A549 (cell line): Measurements from ENCODE around the gene STXBP4.

ENCODE experiments used
- CEBPB ChIP-seq, 2 experiments: fragments of >200 bp in 1 of 2; sonication (Bioruptor Twin) in 1 of 2; formaldehyde crosslinking in 1 of 2; IDR thresholded peaks; 2 replicates each; pipeline ENCODE4 v1.6.1; 2012 to 2016
- CHD2 ChIP-seq: fragments of 150-350 bp; IDR thresholded peaks from 2 replicates; pipeline ENCODE4 v1.6.1; 2014; ENCODE audit warnings: low read length; ENCODE audit not compliant: partially characterized antibody
- CHD4 ChIP-seq: fragments of 200-600 bp; sonication (generic); IDR thresholded peaks from 2 replicates; pipeline ENCODE4 v1.6.1; 2016; ENCODE audit warnings: antibody characterized with exemption, mild to moderate bottlenecking, borderline replicate concordance
- EP300 ChIP-seq, 2 experiments: fragments of >200 bp; sonication (Bioruptor Twin); formaldehyde crosslinking; IDR thresholded peaks; 2 replicates in 1 of 2; 3 replicates in 1 of 2; pipeline ENCODE4 v1.6.1; 2016 to 2017
- HEYL ChIP-seq: fragments of 250-450 bp; sonication (Bioruptor Pico); IDR thresholded peaks from 2 replicates; pipeline ENCODE4 v1.8.0; 2021; ENCODE audit warnings: mild to moderate bottlenecking, moderate library complexity
- KDM5A ChIP-seq: fragments of 200-600 bp; sonication (generic); IDR thresholded peaks from 2 replicates; pipeline ENCODE4 v1.6.1; 2016; ENCODE audit warnings: antibody characterized with exemption, mild to moderate bottlenecking
- MAZ ChIP-seq: fragments of 150-350 bp; IDR thresholded peaks from 2 replicates; pipeline ENCODE4 v1.6.1; 2014; ENCODE audit warnings: antibody characterized with exemption, low read depth, low read length, borderline replicate concordance
- NR3C1 ChIP-seq: fragments of >200 bp; sonication (Bioruptor Twin); formaldehyde crosslinking; IDR thresholded peaks from 3 replicates; pipeline ENCODE4 v1.6.1; 2017
- PHF8 ChIP-seq: fragments of 200-600 bp; sonication (generic); IDR thresholded peaks from 2 replicates; pipeline ENCODE4 v1.6.1; 2016; ENCODE audit warnings: low read depth, mild to moderate bottlenecking, antibody characterized with exemption, moderate library complexity, borderline replicate concordance
- SMC3 ChIP-seq: fragments of >200 bp; sonication (Bioruptor Twin); formaldehyde crosslinking; IDR thresholded peaks from 3 replicates; pipeline ENCODE4 v1.6.1; 2018; ENCODE audit warnings: inconsistent platforms
- TF ChIP-seq, protein P1 (sequence below): fragments of 450-650 bp; IDR thresholded peaks from 2 replicates; pipeline ENCODE4 v1.6.1; 2014; ENCODE audit warnings: antibody characterized with exemption
- TF ChIP-seq, protein P2 (sequence below): fragments of >200 bp; sonication (Bioruptor Twin); formaldehyde crosslinking; IDR thresholded peaks from 3 replicates; pipeline ENCODE4 v1.5.1; 2016
- TF ChIP-seq, protein P3 (sequence below): fragments of 200-600 bp; sonication (generic); IDR thresholded peaks from 2 replicates; pipeline ENCODE4 v1.6.1; 2016; ENCODE audit warnings: antibody characterized with exemption, mild to moderate bottlenecking, moderate library complexity

DNA sequence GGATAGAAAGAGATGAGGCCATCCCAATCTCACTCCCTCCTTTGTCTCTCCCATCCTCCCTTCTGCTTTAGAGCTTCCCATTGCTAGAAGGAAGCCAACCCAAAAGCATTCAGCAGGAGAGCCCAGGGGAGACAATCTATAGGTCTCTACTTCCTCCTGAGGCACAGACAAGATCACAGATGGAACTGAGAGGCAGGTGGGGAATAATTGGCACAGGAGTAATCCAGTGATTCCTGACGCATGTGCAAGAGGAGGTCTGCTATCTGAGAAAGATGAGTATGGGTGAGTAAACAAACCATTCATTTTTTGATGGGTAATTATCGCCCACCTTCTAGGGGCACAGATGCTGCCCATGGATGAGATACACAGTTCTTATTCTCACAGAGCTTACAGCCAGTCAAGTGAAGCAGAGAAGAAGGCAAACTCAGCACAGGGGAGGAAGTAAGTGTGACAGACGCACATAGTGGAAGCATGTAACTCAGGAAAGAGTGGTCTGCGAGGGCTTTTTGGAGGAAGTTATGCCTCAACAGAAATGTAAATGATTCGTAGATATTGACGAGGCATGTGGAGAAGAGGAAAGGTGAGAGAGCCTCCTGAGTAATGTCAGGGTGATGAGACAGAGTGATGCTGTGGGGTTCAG, 207.3 kb downstream of the STXBP4 start:
- no peak for TF ChIP-seq KDM5A
- no peak for TF ChIP-seq CEBPB (IDR thresholded peaks at IDR 0.05)
- TF ChIP-seq PHF8: no peak
- TF ChIP-seq, protein P1, sequence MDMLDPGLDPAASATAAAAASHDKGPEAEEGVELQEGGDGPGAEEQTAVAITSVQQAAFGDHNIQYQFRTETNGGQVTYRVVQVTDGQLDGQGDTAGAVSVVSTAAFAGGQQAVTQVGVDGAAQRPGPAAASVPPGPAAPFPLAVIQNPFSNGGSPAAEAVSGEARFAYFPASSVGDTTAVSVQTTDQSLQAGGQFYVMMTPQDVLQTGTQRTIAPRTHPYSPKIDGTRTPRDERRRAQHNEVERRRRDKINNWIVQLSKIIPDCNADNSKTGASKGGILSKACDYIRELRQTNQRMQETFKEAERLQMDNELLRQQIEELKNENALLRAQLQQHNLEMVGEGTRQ: no peak
- TF ChIP-seq EP300 (IDR thresholded peaks at IDR 0.05): no peak
- no peak for TF ChIP-seq SMC3
- no peak for TF ChIP-seq HEYL
- TF ChIP-seq, protein P2, sequence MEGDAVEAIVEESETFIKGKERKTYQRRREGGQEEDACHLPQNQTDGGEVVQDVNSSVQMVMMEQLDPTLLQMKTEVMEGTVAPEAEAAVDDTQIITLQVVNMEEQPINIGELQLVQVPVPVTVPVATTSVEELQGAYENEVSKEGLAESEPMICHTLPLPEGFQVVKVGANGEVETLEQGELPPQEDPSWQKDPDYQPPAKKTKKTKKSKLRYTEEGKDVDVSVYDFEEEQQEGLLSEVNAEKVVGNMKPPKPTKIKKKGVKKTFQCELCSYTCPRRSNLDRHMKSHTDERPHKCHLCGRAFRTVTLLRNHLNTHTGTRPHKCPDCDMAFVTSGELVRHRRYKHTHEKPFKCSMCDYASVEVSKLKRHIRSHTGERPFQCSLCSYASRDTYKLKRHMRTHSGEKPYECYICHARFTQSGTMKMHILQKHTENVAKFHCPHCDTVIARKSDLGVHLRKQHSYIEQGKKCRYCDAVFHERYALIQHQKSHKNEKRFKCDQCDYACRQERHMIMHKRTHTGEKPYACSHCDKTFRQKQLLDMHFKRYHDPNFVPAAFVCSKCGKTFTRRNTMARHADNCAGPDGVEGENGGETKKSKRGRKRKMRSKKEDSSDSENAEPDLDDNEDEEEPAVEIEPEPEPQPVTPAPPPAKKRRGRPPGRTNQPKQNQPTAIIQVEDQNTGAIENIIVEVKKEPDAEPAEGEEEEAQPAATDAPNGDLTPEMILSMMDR: no peak
- TF ChIP-seq CHD2: no peak
- TF ChIP-seq NR3C1: no peak
- no peak for TF ChIP-seq CHD4
- no peak for TF ChIP-seq MAZ
- TF ChIP-seq, protein P3, sequence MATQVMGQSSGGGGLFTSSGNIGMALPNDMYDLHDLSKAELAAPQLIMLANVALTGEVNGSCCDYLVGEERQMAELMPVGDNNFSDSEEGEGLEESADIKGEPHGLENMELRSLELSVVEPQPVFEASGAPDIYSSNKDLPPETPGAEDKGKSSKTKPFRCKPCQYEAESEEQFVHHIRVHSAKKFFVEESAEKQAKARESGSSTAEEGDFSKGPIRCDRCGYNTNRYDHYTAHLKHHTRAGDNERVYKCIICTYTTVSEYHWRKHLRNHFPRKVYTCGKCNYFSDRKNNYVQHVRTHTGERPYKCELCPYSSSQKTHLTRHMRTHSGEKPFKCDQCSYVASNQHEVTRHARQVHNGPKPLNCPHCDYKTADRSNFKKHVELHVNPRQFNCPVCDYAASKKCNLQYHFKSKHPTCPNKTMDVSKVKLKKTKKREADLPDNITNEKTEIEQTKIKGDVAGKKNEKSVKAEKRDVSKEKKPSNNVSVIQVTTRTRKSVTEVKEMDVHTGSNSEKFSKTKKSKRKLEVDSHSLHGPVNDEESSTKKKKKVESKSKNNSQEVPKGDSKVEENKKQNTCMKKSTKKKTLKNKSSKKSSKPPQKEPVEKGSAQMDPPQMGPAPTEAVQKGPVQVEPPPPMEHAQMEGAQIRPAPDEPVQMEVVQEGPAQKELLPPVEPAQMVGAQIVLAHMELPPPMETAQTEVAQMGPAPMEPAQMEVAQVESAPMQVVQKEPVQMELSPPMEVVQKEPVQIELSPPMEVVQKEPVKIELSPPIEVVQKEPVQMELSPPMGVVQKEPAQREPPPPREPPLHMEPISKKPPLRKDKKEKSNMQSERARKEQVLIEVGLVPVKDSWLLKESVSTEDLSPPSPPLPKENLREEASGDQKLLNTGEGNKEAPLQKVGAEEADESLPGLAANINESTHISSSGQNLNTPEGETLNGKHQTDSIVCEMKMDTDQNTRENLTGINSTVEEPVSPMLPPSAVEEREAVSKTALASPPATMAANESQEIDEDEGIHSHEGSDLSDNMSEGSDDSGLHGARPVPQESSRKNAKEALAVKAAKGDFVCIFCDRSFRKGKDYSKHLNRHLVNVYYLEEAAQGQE: no peak
